ENCODE measurements around the gene TF. TPM values are rescaled to one million over a fixed set of nuclear protein-coding genes. Genes with fewer than 3 reads are reported as not detected.

Gene TF
- total RNA-seq = 100 to 1,000 TPM in 1 of 4 donors, 10 to 100 TPM in 3; 17.0 to 111 (median 31.9) TPM

- TF ChIP-seq, protein P1, sequence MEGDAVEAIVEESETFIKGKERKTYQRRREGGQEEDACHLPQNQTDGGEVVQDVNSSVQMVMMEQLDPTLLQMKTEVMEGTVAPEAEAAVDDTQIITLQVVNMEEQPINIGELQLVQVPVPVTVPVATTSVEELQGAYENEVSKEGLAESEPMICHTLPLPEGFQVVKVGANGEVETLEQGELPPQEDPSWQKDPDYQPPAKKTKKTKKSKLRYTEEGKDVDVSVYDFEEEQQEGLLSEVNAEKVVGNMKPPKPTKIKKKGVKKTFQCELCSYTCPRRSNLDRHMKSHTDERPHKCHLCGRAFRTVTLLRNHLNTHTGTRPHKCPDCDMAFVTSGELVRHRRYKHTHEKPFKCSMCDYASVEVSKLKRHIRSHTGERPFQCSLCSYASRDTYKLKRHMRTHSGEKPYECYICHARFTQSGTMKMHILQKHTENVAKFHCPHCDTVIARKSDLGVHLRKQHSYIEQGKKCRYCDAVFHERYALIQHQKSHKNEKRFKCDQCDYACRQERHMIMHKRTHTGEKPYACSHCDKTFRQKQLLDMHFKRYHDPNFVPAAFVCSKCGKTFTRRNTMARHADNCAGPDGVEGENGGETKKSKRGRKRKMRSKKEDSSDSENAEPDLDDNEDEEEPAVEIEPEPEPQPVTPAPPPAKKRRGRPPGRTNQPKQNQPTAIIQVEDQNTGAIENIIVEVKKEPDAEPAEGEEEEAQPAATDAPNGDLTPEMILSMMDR (IDR thresholded peaks at IDR 0.05) = no peak
- DNase-seq (ENCODE audit: low spot score) (no peak), ATAC-seq (ENCODE audit: low FRiP score) (no peak)
These were observed at the start of gene TF for GRCh38 chr3:133745981-133746711. Gene TF (plus strand): TSS chr3:133746393. CDS start chr3:133746441, 48 bp downstream.

- ATAC-seq (ENCODE audit: low FRiP score) = no peak
- TF ChIP-seq, protein P1 (IDR thresholded peaks at IDR 0.05) = no peak
- DNase-seq (ENCODE audit: low spot score) = no peak
These were observed 48.2 kb upstream of the TF start for GRCh38 chr3:133697960-133698359.

GRCh38 chr3:133699467-133699866, 46.7 kb upstream of the TF start:
- DNase-seq (ENCODE audit: low spot score) (no peak), ATAC-seq (ENCODE audit: low FRiP score) (no peak)
- TF ChIP-seq, protein P1 (IDR thresholded peaks at IDR 0.05) = no peak

GRCh38 chr3:133699903-133700302, 46.3 kb upstream of the TF start:
- TF ChIP-seq, protein P1 (IDR thresholded peaks at IDR 0.05) = no peak
- ATAC-seq (ENCODE audit: low FRiP score) (no peak), DNase-seq (ENCODE audit: low spot score) (no peak)

DNA sequence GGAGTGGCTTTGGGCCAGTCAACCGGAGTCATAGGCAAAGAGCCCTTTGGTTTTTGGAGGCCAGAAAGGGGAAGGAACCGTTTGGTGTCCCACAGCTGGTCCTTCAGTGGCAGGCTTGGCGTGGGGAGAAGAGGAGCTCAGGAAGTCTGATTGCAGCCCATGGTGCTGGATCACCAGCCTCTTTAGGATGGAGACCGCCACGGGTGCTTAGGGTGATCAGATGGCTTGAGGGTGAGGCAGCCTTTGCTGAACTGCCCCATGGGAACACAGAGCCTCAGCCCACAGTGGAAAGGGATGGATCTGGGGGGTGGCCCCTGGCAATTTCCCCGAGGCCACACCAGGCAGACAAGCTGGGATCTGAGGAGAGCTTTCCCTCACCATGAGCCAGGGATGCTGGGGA, 45.8 kb upstream of the TF start:
- TF ChIP-seq, protein P1 (IDR thresholded peaks at IDR 0.05) = no peak
- ATAC-seq (ENCODE audit: low FRiP score) (no peak), DNase-seq (ENCODE audit: low spot score) (no peak)

DNA sequence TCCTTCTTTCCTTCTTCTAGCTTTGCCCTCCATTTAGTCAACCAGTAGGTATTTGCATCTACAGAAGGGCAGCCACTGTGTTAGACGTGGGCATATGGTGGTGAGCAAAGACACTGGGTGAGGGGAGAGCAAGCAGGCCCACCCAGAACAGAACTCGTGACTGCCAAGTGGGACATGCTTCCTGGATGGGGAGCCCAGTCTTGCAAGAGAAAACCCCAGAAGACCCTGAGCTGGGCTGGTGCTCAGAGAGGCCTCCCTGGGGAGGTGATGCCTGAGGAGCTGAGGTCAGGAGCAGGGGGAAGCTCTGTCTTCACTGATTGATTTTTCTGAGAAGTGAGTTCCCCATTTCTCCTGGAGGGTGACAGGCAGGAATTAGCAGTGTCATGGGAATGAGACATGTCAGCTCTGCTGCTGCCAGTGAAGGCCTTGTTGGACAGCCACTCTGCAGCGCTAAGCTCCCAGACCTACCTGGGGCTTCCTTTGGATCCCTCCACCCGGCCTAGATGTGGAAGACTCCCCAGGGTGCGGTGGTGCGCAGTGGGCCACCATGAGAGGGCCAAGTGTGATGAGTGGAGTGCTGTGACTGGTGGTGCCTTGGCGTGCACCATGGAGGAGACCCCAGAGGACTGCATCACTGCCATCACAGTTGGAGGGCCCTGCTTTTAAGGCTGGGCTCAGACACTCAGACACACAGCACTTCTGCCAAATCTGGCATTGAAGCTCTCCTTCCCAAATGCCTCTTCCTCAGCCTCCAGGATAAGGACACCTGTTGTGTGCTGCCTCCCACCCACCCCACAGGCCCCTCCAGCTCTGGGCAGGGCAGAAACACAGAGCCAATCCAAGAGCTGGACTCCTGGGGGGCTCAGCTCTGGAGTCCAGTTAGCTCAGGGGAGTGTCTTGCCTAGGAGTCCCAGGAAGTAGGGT, 44.5 kb upstream of the TF start:
- ATAC-seq (ENCODE audit: low FRiP score) = no peak

More for the DNA sequence above, 44.5 kb upstream of the TF start:
- DNase-seq (ENCODE audit: low spot score) = no peak
- TF ChIP-seq, protein P1 (IDR thresholded peaks at IDR 0.05) = no peak

All from omental fat pad (tissue), 4 donors.